Measurements from ENCODE around the gene MBTPS1.

MBTPS1 gene

GRCh38 chr16:84104231-84104630, 12.5 kb downstream of the MBTPS1 start:
- no peak for TF ChIP-seq CTCF (IDR thresholded peaks at IDR 0.05; ENCODE audit: low read depth, low read length)
- DNase-seq (ENCODE audit: low read depth, low spot score) = no peak
- no peak overlapping the region for H3K4me3 ChIP-seq (ENCODE audit: low read depth, low read length)
- in situ Hi-C loops (cut with HindIII; ENCODE audit: low sequenced_read_pairs) = no loop called here

GRCh38 chr16:84103678-84104077, 13.1 kb downstream of the MBTPS1 start:
- DNase-seq (ENCODE audit: low read depth, low spot score) = no peak
- TF ChIP-seq CTCF (IDR thresholded peaks at IDR 0.05; ENCODE audit: low read depth, low read length) = no peak
- no peak overlapping the region for H3K4me3 ChIP-seq (ENCODE audit: low read depth, low read length)
- in situ Hi-C loops (cut with HindIII; ENCODE audit: low sequenced_read_pairs) = no loop called here

GRCh38 chr16:84098939-84099338, 17.8 kb downstream of the MBTPS1 start:
- no peak overlapping the region for H3K4me3 ChIP-seq (ENCODE audit: low read depth, low read length)

GRCh38 chr16:84096447-84097005, 20.2 kb downstream of the MBTPS1 start:
- TF ChIP-seq CTCF (IDR thresholded peaks at IDR 0.05; ENCODE audit: low read depth, low read length) = no peak
- in situ Hi-C loops (cut with HindIII; ENCODE audit: low sequenced_read_pairs) = no loop called here
- no peak overlapping the region for H3K4me3 ChIP-seq (ENCODE audit: low read depth, low read length)
- no peak for DNase-seq (ENCODE audit: low read depth, low spot score)

More at GRCh38 chr16:84098939-84099338, 17.8 kb downstream of the MBTPS1 start:
- in situ Hi-C loops (cut with HindIII; ENCODE audit: low sequenced_read_pairs) = no loop called here
- peak; percentile 38 for DNase-seq (ENCODE audit: low read depth, low spot score)
- TF ChIP-seq CTCF (IDR thresholded peaks at IDR 0.05; ENCODE audit: low read depth, low read length) = no peak

- no peak for DNase-seq (ENCODE audit: low read depth, low spot score)
- in situ Hi-C loops (cut with HindIII; ENCODE audit: low sequenced_read_pairs) = no loop called here
- no peak for TF ChIP-seq CTCF (IDR thresholded peaks at IDR 0.05; ENCODE audit: low read depth, low read length)
- H3K4me3 ChIP-seq (ENCODE audit: low read depth, low read length) = no peak overlapping the region
These were observed 21.3 kb downstream of the MBTPS1 start for GRCh38 chr16:84095466-84095865.

- no peak for DNase-seq (ENCODE audit: low read depth, low spot score)
- no peak overlapping the region for H3K4me3 ChIP-seq (ENCODE audit: low read depth, low read length)
- in situ Hi-C loops (cut with HindIII; ENCODE audit: low sequenced_read_pairs) = no loop called here
- no peak for TF ChIP-seq CTCF (IDR thresholded peaks at IDR 0.05; ENCODE audit: low read depth, low read length)
These were observed 22.9 kb downstream of the MBTPS1 start for GRCh38 chr16:84093879-84094270.

Data from astrocyte of the spinal cord (primary cell).